IMR-90 (cell line): ENCODE results near the gene ZNF579. TPM values are rescaled to one million over a fixed set of nuclear protein-coding genes. Genes with fewer than 3 reads are reported as not detected.

Experiments
- ATAC-seq: fragments of 200-7000 bp; cut with Tn5 transposase; 2 replicates; pipeline ENCODE4 v1.9.1; 2020; ENCODE audit warnings: low read depth, mild to moderate bottlenecking, moderate library complexity
- BruUV-seq: library from RNA; stranded (reverse); fragments of 400-500 nt; replicated peaks from 2 replicates; lab custom pipeline; 2021; lab: Mats Ljungman, UMichigan
- CTCF ChIA-PET: fragments of 300-600 bp; formaldehyde crosslinking; extraction: SDS; loops from one replicate; lab custom pipeline; 2021; ENCODE audit warnings: antibody characterized with exemption; lab: Yijun Ruan, JAX
- POLR2A ChIA-PET: fragments of 300-600 bp; sonication (Branson Sonifier 250); formaldehyde crosslinking; loops from one replicate; lab custom pipeline; 2022; ENCODE audit warnings: antibody characterized with exemption; ENCODE audit not compliant: unreplicated experiment; lab: Charles Lee
- DNase-seq: peaks from one replicate; pipeline ENCODE4 v3.0.0; 2013
- H2AFZ ChIP-seq: replicated peaks from 2 replicates; pipeline ENCODE3; 2013; ENCODE audit warnings: low read length, mild to moderate bottlenecking; ENCODE audit not compliant: poor library complexity
- H2AK5ac ChIP-seq: 2 replicates; pipeline ENCODE4 v1.6.1; 2013; ENCODE audit warnings: low read depth, low read length, inconsistent platforms
- H2AK9ac ChIP-seq: replicated peaks from 2 replicates; pipeline ENCODE3; 2013; ENCODE audit warnings: mild to moderate bottlenecking, low read depth, low read length, moderate library complexity; ENCODE audit not compliant: poor library complexity
- H2BK120ac ChIP-seq: 2 replicates; pipeline ENCODE4 v1.6.1; 2013; ENCODE audit warnings: low read depth, low read length, inconsistent platforms
- H2BK15ac ChIP-seq: 3 replicates; pipeline ENCODE4 v1.6.1; 2013; ENCODE audit warnings: low read depth, low read length, inconsistent platforms
- H2BK20ac ChIP-seq: 2 replicates; pipeline ENCODE4 v1.6.1; 2013; ENCODE audit warnings: low read depth, mild to moderate bottlenecking, inconsistent platforms, low read length, moderate library complexity
- H2BK5ac ChIP-seq: 2 replicates; pipeline ENCODE4 v1.6.1; 2013; ENCODE audit warnings: mild to moderate bottlenecking, low read depth, low read length, inconsistent platforms; ENCODE audit not compliant: poor library complexity, severe bottlenecking
- H3K14ac ChIP-seq: replicated peaks from 2 replicates; pipeline ENCODE4 v1.6.1; 2013; ENCODE audit warnings: low read depth, low read length, inconsistent platforms
- H3K18ac ChIP-seq: 2 replicates; pipeline ENCODE4 v1.6.1; 2013; ENCODE audit warnings: low read depth, low read length, control low read depth
- H3K23ac ChIP-seq: 2 replicates; pipeline ENCODE4 v1.6.1; 2013; ENCODE audit warnings: low read depth, low read length, inconsistent platforms
- H3K27ac ChIP-seq: 2 replicates; pipeline ENCODE4 v1.5.1; 2013; ENCODE audit warnings: mild to moderate bottlenecking, control low read depth, low read length; ENCODE audit not compliant: insufficient read depth
- H3K27me3 ChIP-seq: 2 replicates; pipeline ENCODE4 v1.6.1; 2013; ENCODE audit warnings: low read length; ENCODE audit not compliant: control insufficient read depth, insufficient read depth
- H3K36me3 ChIP-seq: 2 replicates; pipeline ENCODE4 v1.6.1; 2013; ENCODE audit warnings: low read length, mixed read lengths; ENCODE audit not compliant: control insufficient read depth, insufficient read depth
- H3K4ac ChIP-seq: 2 replicates; pipeline ENCODE4 v1.6.1; 2013; ENCODE audit warnings: low read depth, low read length, inconsistent platforms
- H3K4me1 ChIP-seq: 2 replicates; pipeline ENCODE4 v1.6.1; 2013; ENCODE audit warnings: low read length, mixed read lengths; ENCODE audit not compliant: control insufficient read depth, insufficient read depth
- H3K4me2 ChIP-seq: 2 replicates; pipeline ENCODE4 v1.6.1; 2013; ENCODE audit warnings: low read depth, mild to moderate bottlenecking, control low read depth, low read length, moderate library complexity
- H3K4me3 ChIP-seq: 2 replicates; pipeline ENCODE4 v1.5.1; 2013; ENCODE audit warnings: low read depth, mild to moderate bottlenecking, control low read depth, low read length, moderate library complexity; ENCODE audit not compliant: insufficient read depth
- H3K56ac ChIP-seq: 2 replicates; pipeline ENCODE4 v1.6.1; 2013; ENCODE audit warnings: low read length, inconsistent platforms; ENCODE audit not compliant: insufficient read depth; ENCODE audit errors: extremely low read depth
- H3K79me1 ChIP-seq, 2 experiments: 2 replicates each; pipeline ENCODE4 v1.6.1; 2013; ENCODE audit warnings: low read length in 2 of 2, inconsistent platforms in 1 of 2, low read depth in 1 of 2
- H3K9ac ChIP-seq: 2 replicates; pipeline ENCODE4 v1.6.1; 2013; ENCODE audit warnings: low read depth, low read length, control low read depth
- H3K9me1 ChIP-seq: 2 replicates; pipeline ENCODE4 v1.6.1; 2013; ENCODE audit warnings: low read length, inconsistent platforms; ENCODE audit not compliant: insufficient read depth
- H3K9me3 ChIP-seq: 2 replicates; pipeline ENCODE4 v1.6.1; 2013; ENCODE audit warnings: low read length; ENCODE audit not compliant: control insufficient read depth, insufficient read depth
- H4K20me1 ChIP-seq: 2 replicates; pipeline ENCODE4 v1.6.1; 2013; ENCODE audit warnings: low read length, inconsistent platforms; ENCODE audit not compliant: insufficient read depth
- H4K5ac ChIP-seq: 2 replicates; pipeline ENCODE4 v1.6.1; 2013; ENCODE audit warnings: mild to moderate bottlenecking, low read depth, low read length, control low read depth
- H4K8ac ChIP-seq, 2 experiments: 2 replicates each; pipeline ENCODE4 v1.6.1; 2013; ENCODE audit warnings: low read depth in 2 of 2, low read length in 2 of 2, control low read depth in 1 of 2, inconsistent platforms in 1 of 2
- H4K91ac ChIP-seq: 2 replicates; pipeline ENCODE4 v1.6.1; 2013; ENCODE audit warnings: low read depth, low read length, inconsistent platforms; ENCODE audit not compliant: insufficient read depth
- BHLHE40 ChIP-seq: fragments of 150-350 bp; IDR thresholded peaks from 2 replicates; pipeline ENCODE4 v1.6.1; 2016; ENCODE audit warnings: mild to moderate bottlenecking, low read depth, low read length
- CEBPB ChIP-seq: IDR thresholded peaks from 2 replicates; pipeline ENCODE4 v1.6.1; 2012; ENCODE audit warnings: low read depth, low read length, improper control_type of control experiment
- CHD1 ChIP-seq: IDR thresholded peaks from 2 replicates; pipeline ENCODE4 v1.6.1; 2012; ENCODE audit warnings: low read depth, low read length, improper control_type of control experiment
- FOS ChIP-seq: fragments of 150-350 bp; IDR thresholded peaks from 2 replicates; pipeline ENCODE4 v1.6.1; 2016; ENCODE audit warnings: low read depth, low read length
- MAFK ChIP-seq: IDR thresholded peaks from 2 replicates; pipeline ENCODE4 v1.6.1; 2012; ENCODE audit warnings: low read depth, low read length, improper control_type of control experiment
- MAZ ChIP-seq: IDR thresholded peaks from 2 replicates; pipeline ENCODE4 v1.6.1; 2012; ENCODE audit warnings: low read depth, mild to moderate bottlenecking, low read length, improper control_type of control experiment, moderate library complexity, borderline replicate concordance
- MXI1 ChIP-seq: IDR thresholded peaks from 2 replicates; pipeline ENCODE4 v1.6.1; 2012; ENCODE audit warnings: low read depth, mild to moderate bottlenecking, low read length, moderate library complexity, borderline replicate concordance
- NFE2L2 ChIP-seq: fragments of 150-350 bp; IDR thresholded peaks from 2 replicates; pipeline ENCODE4 v1.6.1; 2016; ENCODE audit warnings: low read depth, mild to moderate bottlenecking, low read length
- POLR2A ChIP-seq: IDR thresholded peaks from 2 replicates; pipeline ENCODE4 v1.6.1; 2012; ENCODE audit warnings: mild to moderate bottlenecking, low read depth, low read length
- RAD21 ChIP-seq: IDR thresholded peaks from 2 replicates; pipeline ENCODE4 v1.6.1; 2012; ENCODE audit warnings: low read length, improper control_type of control experiment
- RCOR1 ChIP-seq: IDR thresholded peaks from 2 replicates; pipeline ENCODE4 v1.6.1; 2012; ENCODE audit warnings: mild to moderate bottlenecking, low read length, improper control_type of control experiment; ENCODE audit not compliant: insufficient replicate concordance
- RFX5 ChIP-seq: IDR thresholded peaks from 2 replicates; pipeline ENCODE4 v1.8.0; 2012; ENCODE audit warnings: low read depth, mild to moderate bottlenecking, low read length, moderate library complexity
- SMC3 ChIP-seq: fragments of 150-350 bp; IDR thresholded peaks from 2 replicates; pipeline ENCODE4 v1.6.1; 2016; ENCODE audit warnings: low read depth, mild to moderate bottlenecking, antibody characterized with exemption, low read length, moderate library complexity
- WGBS, 2 experiments: methylation state at CpG; one replicate each; pipeline versions ENCODE4 v1.1.5 to v1.1.7; 2013; ENCODE audit warnings: missing lambda C conversion rate in 2 of 2; ENCODE audit not compliant: insufficient read length in 1 of 2; ENCODE audit errors: extremely low coverage in 2 of 2; 5-methylcytosine and 5-hydroxymethylcytosine counted together
- dilution Hi-C: fragments of 300-500 bp; cut with HindIII; formaldehyde crosslinking; loops from one replicate; pipeline ENCODE4 v1.14.3; 2018; ENCODE audit warnings: low sequenced_read_pairs; ENCODE audit not compliant: unreplicated experiment
- in situ Hi-C: fragments of 300-500 bp; cut with MboI; formaldehyde crosslinking; loops from 3 replicates; pipeline ENCODE4 v1.14.3; 2019; ENCODE audit warnings: low sequenced_read_pairs, inconsistent platforms, mixed read lengths
- intact Hi-C: fragments of 100-400 bp; cut with micrococcal nuclease; formaldehyde crosslinking; loops from 2 replicates; pipeline ENCODE4 v1.10.0; 2022
- polyA plus RNA-seq, 3 experiments: library from polyadenylated mRNA; depleted of rRNA; stranded (reverse); fragments of >200 nt; gene quantifications; 2 replicates each; pipeline ENCODE4 v1.2.3, GENCODE V29; 2012; ENCODE audit warnings: low replicate concordance in 1 of 3
- total RNA-seq: library from RNA; depleted of rRNA; stranded (reverse); fragments of >200 nt; gene quantifications from 2 replicates; pipeline ENCODE4 v1.2.3, GENCODE V29; 2012
- TF ChIP-seq, protein P1 (sequence below): fragments of 150-350 bp; IDR thresholded peaks from 2 replicates; pipeline ENCODE4 v1.6.1; 2017; ENCODE audit warnings: mild to moderate bottlenecking, antibody characterized with exemption, low read length, low read depth
- TF ChIP-seq, protein P2 (sequence below): fragments of 150-350 bp; IDR thresholded peaks from 2 replicates; pipeline ENCODE4 v1.6.1; 2016; ENCODE audit warnings: low read depth, mild to moderate bottlenecking, low read length, moderate library complexity, borderline replicate concordance
- TF ChIP-seq, protein P3 (sequence below): conservative IDR thresholded peaks from 2 replicates; pipeline ENCODE4 v1.5.1; 2012; ENCODE audit warnings: mild to moderate bottlenecking, low read depth, low read length, improper control_type of control experiment

The ZNF579 gene
- total and polyA plus RNA-seq, 2 of the 4 experiments (the other 2 are of a cell fraction), result 0.54 to 9.0 TPM

DNA sequence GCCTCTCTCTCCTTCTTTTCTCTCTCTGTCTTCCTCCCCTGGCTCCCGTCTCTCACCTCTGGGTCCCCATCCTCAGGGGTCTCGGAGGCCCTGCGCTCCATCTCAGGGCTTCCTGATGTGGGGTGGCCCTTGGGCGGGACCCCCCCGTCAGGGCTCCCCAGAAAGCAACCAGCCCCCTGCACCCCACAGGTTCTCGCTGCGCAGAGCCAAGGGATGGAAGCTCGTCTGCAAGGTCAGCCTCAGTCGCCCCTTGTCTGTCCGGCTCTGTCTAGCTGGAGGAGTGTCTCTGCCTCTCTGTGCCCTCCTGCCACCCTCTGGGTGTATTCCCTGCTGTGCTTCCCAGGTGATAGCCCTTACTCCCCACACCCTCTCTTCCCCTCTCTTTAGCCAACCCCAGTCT, 35.2 kb downstream of the ZNF579 start, which contains the start of gene SBK3:
TSS of gene SBK3 (minus strand) at position 101 of the 400 bp plus-strand sequence. CDS start at position 101, 0 bp downstream.
- ATAC-seq (no peak), DNase-seq (no peak)
- ChIA-PET CTCF (interaction anchor here (0.6 kb wide), 1 partner anchor 12 kb away, joined by 3 read pairs; no protein-coding TSS in a partner anchor), POLR2A (no interaction called here)
- Histone ChIP-seq H3K4me1 (peaks cover 26% of the 10 kb centered on the region), H3K36me3 (no peaks in the 10 kb centered on the region), H4K20me1 (no peaks in the 10 kb centered on the region), H4K8ac (peak within 1 kb of the TSS; percentile 15 to 47; a peak in 3 of 4 replicates), H3K79me1 (no peaks in the 10 kb centered on the region), H2BK20ac (peak within 1 kb of the TSS; percentile 76), H3K56ac (no peak within 1 kb of the TSS), H3K9ac (0 out of 2 replicates have a peak within 1 kb of the TSS, but pooled peaks have one; percentile 1), H2BK5ac (no peak within 1 kb of the TSS), H3K9me3 (no peaks in the 10 kb centered on the region; the same call in 1 of the 2 replicates), H3K27ac (no peak within 1 kb of the TSS; the same call in 1 of the 2 replicates), H2BK15ac (peak within 1 kb of the TSS; percentile 96; the same call in 2 of the 3 replicates), H3K23ac (peak within 1 kb of the TSS; percentile 49; the same call in 1 of the 2 replicates), H3K9me1 (peaks cover 5% of the 10 kb centered on the region; the same call in 1 of the 2 replicates), H4K91ac (peak within 1 kb of the TSS; percentile 80), H2AK9ac (peak within 1 kb of the TSS; percentile 78), H2AK5ac (peak within 1 kb of the TSS; percentile 93), H4K5ac (peak within 1 kb of the TSS; percentile 57; the same call in 1 of the 2 replicates), H3K4me2 (no peak within 1 kb of the TSS), H3K4me3 (no peak within 1 kb of the TSS), H2BK120ac (peak within 1 kb of the TSS; percentile 80), H3K4ac (peak within 1 kb of the TSS; percentile 84), H3K18ac (peak within 1 kb of the TSS; percentile 32; the same call in 1 of the 2 replicates), H3K27me3 (no peaks in the 10 kb centered on the region), H2AFZ (peak within 1 kb of the TSS; percentile 82), H3K14ac (peak within 1 kb of the TSS; percentile 69)
- dilution Hi-C loops (no loop called here), in situ Hi-C loops (no loop called here), intact Hi-C loops (no loop called here)
- no CpG with 5 or more reads among the region's 10 CpGs for WGBS, 2 experiments
- TF ChIP-seq FOS (no peak), RAD21 (no peak), CHD1 (no peak), BHLHE40 (no peak), MAZ (no peak), MAFK (no peak), POLR2A (no peak), CEBPB (no peak), NFE2L2 (no peak), MXI1 (no peak), RFX5 (no peak), RCOR1 (no peak), SMC3 (no peak)
- TF ChIP-seq, protein P1, sequence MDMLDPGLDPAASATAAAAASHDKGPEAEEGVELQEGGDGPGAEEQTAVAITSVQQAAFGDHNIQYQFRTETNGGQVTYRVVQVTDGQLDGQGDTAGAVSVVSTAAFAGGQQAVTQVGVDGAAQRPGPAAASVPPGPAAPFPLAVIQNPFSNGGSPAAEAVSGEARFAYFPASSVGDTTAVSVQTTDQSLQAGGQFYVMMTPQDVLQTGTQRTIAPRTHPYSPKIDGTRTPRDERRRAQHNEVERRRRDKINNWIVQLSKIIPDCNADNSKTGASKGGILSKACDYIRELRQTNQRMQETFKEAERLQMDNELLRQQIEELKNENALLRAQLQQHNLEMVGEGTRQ, result no peak
- TF ChIP-seq, protein P2, sequence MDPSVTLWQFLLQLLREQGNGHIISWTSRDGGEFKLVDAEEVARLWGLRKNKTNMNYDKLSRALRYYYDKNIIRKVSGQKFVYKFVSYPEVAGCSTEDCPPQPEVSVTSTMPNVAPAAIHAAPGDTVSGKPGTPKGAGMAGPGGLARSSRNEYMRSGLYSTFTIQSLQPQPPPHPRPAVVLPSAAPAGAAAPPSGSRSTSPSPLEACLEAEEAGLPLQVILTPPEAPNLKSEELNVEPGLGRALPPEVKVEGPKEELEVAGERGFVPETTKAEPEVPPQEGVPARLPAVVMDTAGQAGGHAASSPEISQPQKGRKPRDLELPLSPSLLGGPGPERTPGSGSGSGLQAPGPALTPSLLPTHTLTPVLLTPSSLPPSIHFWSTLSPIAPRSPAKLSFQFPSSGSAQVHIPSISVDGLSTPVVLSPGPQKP, result no peak
- TF ChIP-seq, protein P3, sequence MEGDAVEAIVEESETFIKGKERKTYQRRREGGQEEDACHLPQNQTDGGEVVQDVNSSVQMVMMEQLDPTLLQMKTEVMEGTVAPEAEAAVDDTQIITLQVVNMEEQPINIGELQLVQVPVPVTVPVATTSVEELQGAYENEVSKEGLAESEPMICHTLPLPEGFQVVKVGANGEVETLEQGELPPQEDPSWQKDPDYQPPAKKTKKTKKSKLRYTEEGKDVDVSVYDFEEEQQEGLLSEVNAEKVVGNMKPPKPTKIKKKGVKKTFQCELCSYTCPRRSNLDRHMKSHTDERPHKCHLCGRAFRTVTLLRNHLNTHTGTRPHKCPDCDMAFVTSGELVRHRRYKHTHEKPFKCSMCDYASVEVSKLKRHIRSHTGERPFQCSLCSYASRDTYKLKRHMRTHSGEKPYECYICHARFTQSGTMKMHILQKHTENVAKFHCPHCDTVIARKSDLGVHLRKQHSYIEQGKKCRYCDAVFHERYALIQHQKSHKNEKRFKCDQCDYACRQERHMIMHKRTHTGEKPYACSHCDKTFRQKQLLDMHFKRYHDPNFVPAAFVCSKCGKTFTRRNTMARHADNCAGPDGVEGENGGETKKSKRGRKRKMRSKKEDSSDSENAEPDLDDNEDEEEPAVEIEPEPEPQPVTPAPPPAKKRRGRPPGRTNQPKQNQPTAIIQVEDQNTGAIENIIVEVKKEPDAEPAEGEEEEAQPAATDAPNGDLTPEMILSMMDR, result no peak
- BruUV-seq, result no TSS peak
